DOHH2 (cell line): Measurements from ENCODE around the gene ZBTB25.

Experiments
- H3F3A ChIP-seq: fragments of 200-600 bp; sonication (generic), shearing (Covaris generic); 2 replicates; pipeline ENCODE4 v1.6.0; 2016; ENCODE audit warnings: antibody characterized with exemption, mild to moderate bottlenecking; ENCODE audit not compliant: control insufficient read depth, insufficient read depth
- H3K27ac ChIP-seq: fragments of 200-600 bp; sonication (generic); 2 replicates; pipeline ENCODE4 v1.5.1; 2014; ENCODE audit warnings: low read depth, mild to moderate bottlenecking, low read length, moderate library complexity
- H3K27me3 ChIP-seq: fragments of 200-600 bp; sonication (generic); 2 replicates; pipeline ENCODE4 v1.6.1; 2014; ENCODE audit warnings: mild to moderate bottlenecking, low read length, mixed read lengths; ENCODE audit not compliant: control insufficient read depth
- H3K36me3 ChIP-seq: fragments of 200-600 bp; sonication (generic); 2 replicates; pipeline ENCODE4 v1.6.1; 2014; ENCODE audit warnings: mild to moderate bottlenecking, low read length, moderate library complexity, mixed read lengths; ENCODE audit not compliant: control insufficient read depth
- H3K4me1 ChIP-seq: fragments of 200-600 bp; sonication (generic); 2 replicates; pipeline ENCODE4 v1.6.1; 2014; ENCODE audit warnings: mild to moderate bottlenecking, low read length, mixed read lengths; ENCODE audit not compliant: control insufficient read depth
- H3K4me2 ChIP-seq: fragments of 200-600 bp; sonication (generic); 2 replicates; pipeline ENCODE4 v1.6.0; 2014; ENCODE audit warnings: mild to moderate bottlenecking, low read length, moderate library complexity
- H3K4me3 ChIP-seq: fragments of 200-600 bp; sonication (generic); 2 replicates; pipeline ENCODE4 v1.5.1; 2014; ENCODE audit warnings: mild to moderate bottlenecking, low read length, mixed read lengths
- H3K79me2 ChIP-seq: fragments of 200-600 bp; sonication (generic); 2 replicates; pipeline ENCODE4 v1.6.1; 2014; ENCODE audit warnings: mild to moderate bottlenecking, low read length, mixed read lengths; ENCODE audit not compliant: control insufficient read depth
- H3K9me2 ChIP-seq: fragments of 200-600 bp; sonication (generic); replicated peaks from 2 replicates; pipeline ENCODE4 v1.6.1; 2014; ENCODE audit warnings: mild to moderate bottlenecking, low read length, mixed read lengths; ENCODE audit not compliant: control insufficient read depth
- H3K9me3 ChIP-seq: fragments of 200-600 bp; sonication (generic); 2 replicates; pipeline ENCODE4 v1.6.1; 2014; ENCODE audit warnings: antibody characterized with exemption, low read length, mixed read lengths; ENCODE audit not compliant: control insufficient read depth, insufficient read depth
- H4K20me1 ChIP-seq: fragments of 200-600 bp; sonication (generic); 2 replicates; pipeline ENCODE4 v1.6.0; 2014; ENCODE audit warnings: low read depth, mild to moderate bottlenecking, antibody characterized with exemption, low read length, moderate library complexity; ENCODE audit not compliant: control insufficient read depth, insufficient read depth
- EZH2phosphoT487 ChIP-seq: fragments of 200-600 bp; sonication (generic); IDR thresholded peaks from 2 replicates; pipeline ENCODE4 v1.6.1; 2017; ENCODE audit warnings: borderline replicate concordance, mild to moderate bottlenecking, antibody characterized with exemption, low read length, moderate library complexity, mixed read lengths
- TF ChIP-seq, protein P1 (sequence below): fragments of 200-600 bp; sonication (generic); IDR thresholded peaks from one replicate; pipeline ENCODE4 v1.5.1; 2014; ENCODE audit warnings: antibody characterized with exemption, mild to moderate bottlenecking, low read depth, low read length; ENCODE audit not compliant: poor library complexity, severe bottlenecking

Gene ZBTB25

DNA sequence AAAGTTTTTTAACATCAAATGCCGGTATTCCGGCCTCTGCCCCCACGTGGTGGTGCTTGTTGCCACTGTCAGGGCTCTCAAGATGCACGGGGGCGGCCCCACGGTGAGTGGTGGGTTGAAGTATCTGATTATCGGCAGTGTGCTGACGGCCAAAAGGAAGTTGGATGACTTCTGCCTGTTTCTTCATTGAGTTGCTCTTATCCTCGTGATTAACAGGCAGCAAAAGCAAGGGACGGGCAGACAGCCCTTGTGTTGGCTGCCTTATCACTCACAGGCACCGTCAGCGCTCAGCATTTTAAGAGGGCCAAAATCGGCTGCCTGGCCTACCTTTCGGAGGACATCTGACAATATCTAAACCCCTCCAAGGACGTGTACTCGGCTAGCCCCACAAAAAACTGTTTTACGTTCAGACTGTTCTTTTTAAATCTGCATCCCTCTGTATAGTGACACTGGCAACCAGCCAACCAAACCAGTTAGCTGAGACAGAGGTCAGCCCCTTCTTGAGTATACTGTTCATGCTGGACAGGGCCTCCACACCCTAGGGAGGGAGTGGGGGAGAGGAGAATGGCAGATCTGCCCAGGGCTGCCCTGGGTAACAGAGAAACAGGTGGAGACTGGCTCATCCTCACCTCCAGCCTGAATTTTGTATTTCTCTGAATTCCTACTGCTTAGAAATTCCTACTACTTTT lies 61.2 kb downstream of the ZBTB25 start:
- TF ChIP-seq EZH2phosphoT487: no peak
- TF ChIP-seq, protein P1, sequence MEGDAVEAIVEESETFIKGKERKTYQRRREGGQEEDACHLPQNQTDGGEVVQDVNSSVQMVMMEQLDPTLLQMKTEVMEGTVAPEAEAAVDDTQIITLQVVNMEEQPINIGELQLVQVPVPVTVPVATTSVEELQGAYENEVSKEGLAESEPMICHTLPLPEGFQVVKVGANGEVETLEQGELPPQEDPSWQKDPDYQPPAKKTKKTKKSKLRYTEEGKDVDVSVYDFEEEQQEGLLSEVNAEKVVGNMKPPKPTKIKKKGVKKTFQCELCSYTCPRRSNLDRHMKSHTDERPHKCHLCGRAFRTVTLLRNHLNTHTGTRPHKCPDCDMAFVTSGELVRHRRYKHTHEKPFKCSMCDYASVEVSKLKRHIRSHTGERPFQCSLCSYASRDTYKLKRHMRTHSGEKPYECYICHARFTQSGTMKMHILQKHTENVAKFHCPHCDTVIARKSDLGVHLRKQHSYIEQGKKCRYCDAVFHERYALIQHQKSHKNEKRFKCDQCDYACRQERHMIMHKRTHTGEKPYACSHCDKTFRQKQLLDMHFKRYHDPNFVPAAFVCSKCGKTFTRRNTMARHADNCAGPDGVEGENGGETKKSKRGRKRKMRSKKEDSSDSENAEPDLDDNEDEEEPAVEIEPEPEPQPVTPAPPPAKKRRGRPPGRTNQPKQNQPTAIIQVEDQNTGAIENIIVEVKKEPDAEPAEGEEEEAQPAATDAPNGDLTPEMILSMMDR: no peak
- Histone ChIP-seq H3K9me3 (no peaks in the 10 kb centered on the region), H3K9me2 (no peaks in the 10 kb centered on the region), H3K79me2 (no peaks in the 10 kb centered on the region), H3K27ac (no peak overlapping the region), H3K4me2 (no peak overlapping the region), H3K36me3 (peaks cover 82% of the 10 kb centered on the region), H3K27me3 (no peaks in the 10 kb centered on the region), H3F3A (no peaks in the 10 kb centered on the region), H3K4me3 (no peak overlapping the region), H3K4me1 (peaks cover 13% of the 10 kb centered on the region), H4K20me1 (0 out of 2 replicates have a peak, but pooled peaks cover 3% of the 10 kb centered on the region)

DNA sequence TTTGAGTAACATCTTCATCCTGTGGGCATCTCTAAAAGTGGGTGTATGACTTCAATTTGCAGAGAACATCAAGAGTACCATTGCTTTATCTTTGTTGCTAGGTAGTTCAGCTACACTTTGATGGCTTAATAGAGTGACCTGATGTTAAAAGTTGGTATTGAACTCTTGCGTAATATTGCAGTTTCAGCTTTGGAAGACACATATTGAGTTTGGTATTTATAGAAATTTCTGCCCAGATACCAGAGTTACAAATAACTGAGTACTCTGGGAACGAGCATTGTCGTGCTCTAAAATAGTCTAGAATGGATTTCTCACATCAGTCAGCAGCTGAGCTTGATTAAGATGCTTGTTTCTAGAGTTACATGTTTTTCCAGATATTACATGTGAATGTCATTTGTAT lies 63.1 kb downstream of the ZBTB25 start:
- TF ChIP-seq EZH2phosphoT487: no peak
- TF ChIP-seq, protein P1: no peak
- Histone ChIP-seq H3F3A (0 out of 2 replicates have a peak, but pooled peaks cover 4% of the 10 kb centered on the region), H3K27me3 (no peaks in the 10 kb centered on the region), H4K20me1 (0 out of 2 replicates have a peak, but pooled peaks cover 3% of the 10 kb centered on the region), H3K36me3 (peaks cover 93% of the 10 kb centered on the region), H3K4me1 (peaks cover 11% of the 10 kb centered on the region), H3K4me3 (no peak overlapping the region), H3K4me2 (no peak overlapping the region), H3K9me2 (no peaks in the 10 kb centered on the region), H3K27ac (no peak overlapping the region), H3K9me3 (no peaks in the 10 kb centered on the region), H3K79me2 (no peaks in the 10 kb centered on the region)

DNA sequence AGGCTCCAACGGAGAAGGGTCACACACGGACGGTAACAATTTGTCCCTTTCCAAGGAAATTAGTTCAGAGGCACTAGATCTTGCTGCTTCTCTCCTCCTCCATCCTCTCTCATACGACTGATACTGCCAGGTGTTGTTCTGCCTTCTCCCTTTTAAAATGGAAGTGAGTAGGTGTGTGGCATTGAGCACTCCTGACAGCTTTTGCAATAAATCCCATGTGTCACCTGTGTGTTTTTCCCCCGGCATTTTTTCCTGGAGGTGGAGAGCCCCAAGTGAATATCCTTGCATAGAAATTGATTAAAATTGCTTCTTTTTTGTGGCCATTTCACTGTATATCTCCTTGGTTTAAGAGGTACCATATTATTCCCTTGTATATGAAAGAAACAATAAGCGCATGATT lies 64.5 kb downstream of the ZBTB25 start:
- H3K4me1 ChIP-seq: no peaks in the 10 kb centered on the region
- H3K9me2 ChIP-seq: no peaks in the 10 kb centered on the region
- H3K9me3 ChIP-seq: no peaks in the 10 kb centered on the region
- TF ChIP-seq, protein P1: no peak
- TF ChIP-seq EZH2phosphoT487: no peak
- 0 out of 2 replicates have a peak, but pooled peaks cover 4% of the 10 kb centered on the region for H3F3A ChIP-seq
- no peaks in the 10 kb centered on the region for H3K79me2 ChIP-seq
- H3K27me3 ChIP-seq: no peaks in the 10 kb centered on the region
- no peak overlapping the region for H3K4me2 ChIP-seq
- peaks cover 90% of the 10 kb centered on the region for H3K36me3 ChIP-seq
- H3K4me3 ChIP-seq: no peak overlapping the region
- no peaks in the 10 kb centered on the region for H4K20me1 ChIP-seq
- H3K27ac ChIP-seq: no peak overlapping the region
